GM18909 (cell line): ENCODE measurements around the gene SLC25A42.
"Not testable (repeated sequence)": the region's sequence is repeated elsewhere in the genome, so short reads cannot be mapped to it uniquely, and the experiment has no call there.

ENCODE experiments used
- ATAC-seq: cut with Tn5 transposase; IDR thresholded peaks from one replicate; pipeline ENCODE4 v1.9.1; 2021; ENCODE audit warnings: mild to moderate bottlenecking; ENCODE audit not compliant: unreplicated experiment, poor library complexity

SLC25A42 gene

DNA sequence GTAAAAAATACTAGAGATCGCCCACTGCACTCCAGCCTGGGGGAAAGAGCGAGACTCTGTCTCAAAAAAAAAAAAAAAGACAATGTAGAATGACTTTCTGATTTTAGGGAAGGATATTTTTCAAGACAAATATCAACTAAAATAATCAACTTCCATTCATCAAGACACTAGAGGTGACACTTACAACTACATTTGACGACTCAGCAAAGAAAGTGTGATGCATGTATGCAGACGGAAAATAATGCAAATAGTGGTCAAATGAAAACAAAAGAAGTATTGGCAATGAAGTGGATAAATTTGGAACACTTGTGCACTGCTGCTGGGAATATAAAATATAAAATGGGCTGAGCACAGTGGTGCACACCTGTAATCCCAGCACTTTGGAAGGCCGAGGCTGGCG lies 62.3 kb downstream of the SLC25A42 start:
- ATAC-seq = no peak

- no peak for ATAC-seq
These were observed 68.2 kb downstream of the SLC25A42 start for GRCh38 chr19:19131989-19132388.

GRCh38 chr19:19132912-19133311 lies 69.1 kb downstream of the SLC25A42 start:
- no peak for ATAC-seq

DNA sequence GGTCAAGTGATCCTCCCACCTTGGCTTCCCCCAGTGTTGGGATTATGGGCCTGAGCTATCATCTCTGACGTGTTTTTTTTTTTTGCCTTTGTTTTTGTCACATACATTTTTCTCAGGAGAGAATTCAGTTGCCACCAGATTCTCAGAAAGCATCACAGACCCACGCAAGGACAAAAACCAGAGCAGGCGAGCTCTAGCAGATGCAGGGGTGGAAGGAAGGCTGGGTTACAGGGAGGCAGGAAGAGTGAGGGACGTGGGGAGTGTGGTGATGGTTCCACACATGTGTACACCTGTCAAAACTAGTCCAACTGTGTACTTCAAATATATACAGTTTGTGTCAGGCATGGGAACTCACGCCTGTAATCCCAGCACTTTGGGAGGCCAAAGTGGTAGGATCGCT lies 70.2 kb downstream of the SLC25A42 start:
- ATAC-seq = no peak

DNA sequence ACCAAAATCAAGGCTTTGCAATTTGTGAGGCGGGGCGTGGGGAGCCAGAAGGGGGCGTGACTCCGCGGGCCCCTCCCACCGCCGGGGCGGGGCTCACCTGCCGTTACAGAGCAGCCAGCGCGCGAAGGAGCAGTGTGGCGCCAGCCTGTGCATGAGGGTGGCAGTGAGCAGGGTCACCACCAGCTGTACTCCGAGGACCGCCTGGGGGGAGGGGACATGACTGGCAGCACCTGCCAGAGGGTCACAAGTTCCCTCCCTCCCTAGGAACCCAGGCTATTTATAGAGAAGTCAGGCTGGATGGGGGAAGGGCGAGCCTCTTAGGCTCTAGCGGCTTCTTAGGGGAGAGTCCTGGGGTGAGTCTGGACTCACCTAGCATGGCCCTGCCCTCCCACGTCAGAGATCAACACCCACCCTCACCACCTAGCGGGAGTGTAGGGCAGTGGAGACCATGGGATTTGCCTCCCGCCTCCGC lies 70.9 kb downstream of the SLC25A42 start:
- ATAC-seq = no peak

DNA sequence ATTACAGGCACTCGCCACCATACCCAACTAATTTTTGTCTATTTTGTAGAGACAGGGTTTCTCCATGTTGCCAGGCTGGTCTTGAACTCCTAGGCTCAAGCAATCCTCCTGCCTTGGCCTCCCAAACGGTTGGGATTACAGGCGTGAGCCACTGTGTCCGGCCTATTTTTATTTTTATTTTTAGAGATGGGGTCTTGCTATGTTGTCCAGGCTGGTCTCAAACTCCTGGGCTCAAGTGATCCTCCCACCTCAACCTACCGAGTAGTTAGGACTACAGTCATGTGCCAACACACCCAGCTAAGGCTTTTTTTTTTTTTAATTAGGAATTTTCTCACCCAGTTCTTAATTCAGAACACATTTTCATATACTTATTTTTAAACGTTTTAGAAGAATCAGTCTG lies 71.9 kb downstream of the SLC25A42 start:
- ATAC-seq = not testable (repeated sequence)

- ATAC-seq = no peak
These were observed 73.8 kb downstream of the SLC25A42 start for GRCh38 chr19:19137556-19138108.

- peak; percentile 98 for ATAC-seq
These were observed 74.6 kb downstream of the SLC25A42 start, which contains the start of gene TMEM161A for GRCh38 chr19:19138109-19138981. Gene TMEM161A (minus strand): TSS chr19:19138478. CDS start chr19:19138428, 50 bp downstream.

DNA sequence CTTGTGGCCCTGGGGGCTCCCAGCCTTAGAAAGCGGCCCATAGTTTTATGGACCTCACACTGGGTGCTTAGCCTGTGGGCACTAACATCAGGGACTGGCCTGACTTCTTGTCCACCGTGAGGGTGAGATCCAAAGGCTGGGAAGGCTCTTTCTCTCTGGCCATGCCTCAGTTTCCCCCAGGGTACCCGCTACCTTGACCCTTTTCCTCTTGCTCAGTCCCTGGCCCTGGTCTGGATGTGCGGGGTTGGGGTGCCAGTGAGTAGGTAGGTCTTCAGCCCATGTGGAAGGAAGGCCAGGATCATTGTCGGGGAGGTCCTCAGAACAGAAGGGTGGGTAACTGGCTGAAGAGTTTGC lies 76.1 kb downstream of the SLC25A42 start:
- no peak for ATAC-seq

- no peak for ATAC-seq
These were observed 76.7 kb downstream of the SLC25A42 start for GRCh38 chr19:19140476-19140875.

DNA sequence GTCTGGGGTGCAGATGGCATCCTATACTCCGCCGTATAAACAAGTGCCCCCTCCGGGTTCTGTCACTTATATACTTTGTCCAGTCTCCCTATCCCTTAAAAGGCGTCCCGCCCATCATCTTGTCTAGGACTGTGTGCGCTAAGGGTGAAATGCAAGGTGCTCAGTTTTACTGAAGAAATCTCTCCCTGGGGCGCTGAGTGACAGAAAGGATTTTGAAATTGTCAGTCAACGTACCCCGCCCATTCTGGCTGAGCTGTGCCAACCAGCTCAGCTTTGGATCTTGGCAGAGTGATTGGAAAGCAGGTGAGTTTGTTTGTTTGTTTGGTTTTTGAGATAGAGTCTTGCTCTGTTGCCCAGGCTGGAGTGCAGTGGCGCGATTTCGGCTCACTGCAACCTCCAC lies 78.6 kb downstream of the SLC25A42 start:
- no peak for ATAC-seq

DNA sequence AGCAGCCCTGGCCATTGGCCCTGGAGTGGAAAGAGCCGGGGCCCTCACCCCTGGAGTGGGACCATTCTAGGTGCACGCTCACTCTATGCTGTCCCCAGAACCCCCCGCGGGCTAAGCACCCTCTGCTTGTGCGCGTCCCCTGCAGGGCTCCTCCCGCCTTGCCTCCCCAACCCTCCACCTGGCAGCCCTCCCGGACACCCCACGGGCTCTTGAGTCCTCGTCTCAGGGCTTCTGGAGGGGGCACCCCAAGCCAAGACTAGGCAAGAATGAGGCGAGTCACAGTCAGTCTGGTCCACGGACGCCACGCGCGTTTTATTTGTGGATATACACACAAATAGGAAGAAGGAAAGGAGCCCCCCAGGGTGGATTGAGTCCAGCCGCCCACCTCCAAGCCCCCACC lies 81.5 kb downstream of the SLC25A42 start:
- no peak for ATAC-seq

DNA sequence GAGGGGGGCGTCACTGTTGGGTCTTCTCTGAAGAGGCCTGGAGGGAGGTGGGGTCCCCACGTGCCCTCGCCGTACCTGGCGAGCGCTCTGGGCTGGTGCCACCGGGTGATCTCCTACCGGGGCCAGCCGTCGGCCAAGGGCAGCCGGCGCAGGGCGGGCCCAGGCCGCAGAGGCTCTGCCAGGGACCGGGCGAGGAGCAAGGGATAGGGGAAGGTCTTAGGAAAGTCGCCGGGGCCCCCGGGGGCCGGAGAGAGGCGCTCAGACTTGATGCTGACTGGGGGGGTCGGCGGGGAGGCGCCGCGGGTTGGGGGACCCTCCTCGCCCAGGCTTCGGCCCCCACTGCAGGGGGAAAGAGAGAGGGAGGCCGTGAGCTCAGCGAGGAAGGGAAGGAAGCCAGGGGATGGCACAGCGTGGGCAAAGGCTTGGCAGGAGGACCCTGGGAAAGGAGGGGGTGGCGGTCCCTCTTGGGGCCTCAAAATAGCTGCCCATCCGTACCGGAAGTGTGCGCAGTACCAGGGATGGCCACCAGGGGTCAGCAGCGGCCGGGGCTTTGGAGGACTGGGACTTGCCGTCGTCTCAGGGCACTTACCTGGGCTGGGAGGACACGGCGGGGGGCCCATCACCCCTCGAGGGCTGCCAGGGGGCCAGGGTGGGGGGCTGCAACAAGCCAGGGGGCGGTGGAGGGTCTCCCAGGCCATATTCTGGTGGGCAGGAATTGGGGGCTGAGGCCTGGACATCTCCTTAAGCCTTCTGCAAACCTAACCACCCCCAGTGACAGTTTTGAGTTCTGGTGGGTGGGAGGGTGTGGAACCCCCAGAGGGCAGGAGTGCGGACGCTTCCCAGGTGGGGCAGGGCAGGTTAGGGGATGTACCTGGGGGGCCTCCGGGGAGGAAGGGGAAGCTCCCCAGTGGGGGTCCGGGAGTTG lies 82.2 kb downstream of the SLC25A42 start:
- no peak for ATAC-seq

GRCh38 chr19:19146865-19147264 lies 83.1 kb downstream of the SLC25A42 start:
- no peak for ATAC-seq

DNA sequence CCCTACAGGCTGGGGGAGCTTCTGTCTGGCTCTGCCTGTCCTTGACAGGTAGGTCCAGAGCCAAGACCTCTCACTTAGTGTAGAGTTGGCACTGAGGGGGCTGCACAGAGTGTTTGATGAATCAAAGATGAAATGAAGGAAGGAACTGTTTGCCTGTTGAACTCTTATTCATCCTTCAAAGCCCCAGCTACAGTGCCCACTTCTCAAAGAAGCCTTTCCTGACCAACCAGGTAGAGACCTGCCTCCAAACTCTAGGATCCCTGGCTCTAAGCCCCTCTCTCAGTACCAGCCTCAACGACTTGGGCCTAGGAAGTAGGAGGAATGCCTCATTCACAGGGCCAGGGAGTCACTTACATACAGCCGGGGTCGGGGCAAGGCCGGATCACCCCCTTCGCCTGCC lies 83.5 kb downstream of the SLC25A42 start:
- no peak for ATAC-seq

DNA sequence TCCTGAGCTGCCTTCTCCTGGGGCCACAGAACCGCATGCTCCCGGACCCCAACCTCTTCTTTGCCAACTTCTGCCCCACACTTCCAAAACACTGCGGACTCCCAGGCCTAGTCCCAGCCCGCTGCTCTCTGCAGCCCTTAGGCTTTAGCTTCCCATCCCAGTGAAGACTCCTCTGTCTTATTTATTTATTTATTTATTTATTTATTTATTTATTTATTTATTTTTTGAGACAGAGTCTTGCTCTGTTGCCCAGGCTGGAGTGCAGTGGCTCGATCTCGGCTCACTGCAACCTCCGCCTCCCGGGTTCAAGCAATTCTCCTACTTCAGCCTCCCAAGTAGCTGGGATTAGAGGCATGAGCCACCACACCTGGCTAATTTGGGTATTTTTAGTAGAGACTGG lies 84.7 kb downstream of the SLC25A42 start:
- not testable (repeated sequence) for ATAC-seq

DNA sequence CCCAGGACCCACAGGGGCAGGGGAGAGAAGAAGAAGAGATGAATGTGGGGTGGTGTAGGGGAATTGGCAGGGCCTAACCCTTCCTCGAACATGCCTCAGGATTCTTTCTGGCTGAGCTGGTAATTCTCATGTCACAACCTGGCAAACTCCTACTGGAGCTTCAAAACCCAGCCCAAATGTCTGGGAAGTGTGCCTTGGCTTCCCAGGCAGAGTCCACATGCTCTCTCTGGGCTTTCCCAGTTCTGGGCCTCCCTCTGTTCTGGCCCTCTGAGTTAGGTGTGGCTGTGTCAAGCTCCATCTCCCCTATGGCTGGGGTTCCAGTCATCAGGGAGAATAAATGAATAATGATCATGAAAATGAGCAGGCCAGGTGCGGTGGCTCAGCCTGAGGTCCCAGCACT lies 85.6 kb downstream of the SLC25A42 start:
- ATAC-seq = no peak

DNA sequence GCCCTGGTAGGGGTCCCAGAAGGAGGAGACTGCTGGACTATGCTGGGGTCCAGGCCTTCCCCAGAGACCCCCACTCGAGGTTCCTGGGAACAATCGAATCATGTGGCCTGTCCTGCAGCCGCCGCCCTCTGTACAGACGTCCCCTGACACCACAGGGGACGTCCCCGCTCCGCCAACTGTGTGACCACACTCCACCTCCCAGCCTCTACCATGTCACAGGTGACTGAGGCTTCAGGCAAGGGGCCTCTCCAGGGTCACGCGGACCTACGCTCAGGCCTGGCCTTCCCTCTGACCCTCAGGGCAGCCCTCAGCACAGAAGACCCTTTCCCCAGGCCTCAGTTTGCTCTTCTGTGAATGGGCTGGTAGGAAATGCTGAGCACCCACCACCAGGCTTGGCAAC lies 87.6 kb downstream of the SLC25A42 start:
- peak; percentile 43 for ATAC-seq

GRCh38 chr19:19152668-19153384 lies 89.0 kb downstream of the SLC25A42 start:
- no peak for ATAC-seq
